Kidney epithelial cell (primary cell): Measurements from ENCODE around the gene BTBD9. TPM values are rescaled to one million over a fixed set of nuclear protein-coding genes. Genes with fewer than 3 reads are reported as not detected.
A peak's percentile ranks its signal among the peaks of the same experiment; 100 is the strongest.

Experiments
- DNase-seq: peaks from one replicate; pipeline ENCODE4 v3.0.0-alpha.2; 2010; ENCODE audit warnings: low read depth
- H3K27me3 ChIP-seq: 2 replicates; pipeline ENCODE4 v1.6.0; 2011; ENCODE audit warnings: low read length; ENCODE audit not compliant: control insufficient read depth, insufficient read depth
- H3K36me3 ChIP-seq: 2 replicates; pipeline ENCODE4 v1.5.1; 2011; ENCODE audit warnings: low read length; ENCODE audit not compliant: control insufficient read depth, insufficient read depth
- H3K4me3 ChIP-seq: 2 replicates; pipeline ENCODE4 v1.5.1; 2011; ENCODE audit warnings: low read depth, mild to moderate bottlenecking, control low read depth, low read length
- CTCF ChIP-seq: IDR thresholded peaks from 2 replicates; pipeline ENCODE4 v1.5.1; 2011; ENCODE audit warnings: mild to moderate bottlenecking, moderate library complexity, low read length, control low read depth, inconsistent platforms; ENCODE audit not compliant: insufficient read depth, poor library complexity, severe bottlenecking
- total RNA-seq: library from RNA; depleted of rRNA; stranded (reverse); fragments of >200 nt; gene quantifications from 2 replicates; pipeline ENCODE4 v1.2.3, GENCODE V29; 2015

Gene BTBD9
- total RNA-seq, 1 donor from 2014 or later, result 7.3 TPM

- no peak for TF ChIP-seq CTCF
- Histone ChIP-seq H3K27me3 (no peaks in the 10 kb centered on the region), H3K36me3 (no peaks in the 10 kb centered on the region), H3K4me3 (no peak overlapping the region)
- DNase-seq, result no peak
These were observed 68.0 kb downstream of the BTBD9 start for GRCh38 chr6:38571721-38572120.

GRCh38 chr6:38570750-38571149 lies 69.0 kb downstream of the BTBD9 start:
- no peaks in the 10 kb centered on the region for H3K27me3 ChIP-seq
- no peaks in the 10 kb centered on the region for H3K36me3 ChIP-seq
- peak; percentile 47 for TF ChIP-seq CTCF
- DNase-seq, result no peak
- no peak overlapping the region for H3K4me3 ChIP-seq

DNA sequence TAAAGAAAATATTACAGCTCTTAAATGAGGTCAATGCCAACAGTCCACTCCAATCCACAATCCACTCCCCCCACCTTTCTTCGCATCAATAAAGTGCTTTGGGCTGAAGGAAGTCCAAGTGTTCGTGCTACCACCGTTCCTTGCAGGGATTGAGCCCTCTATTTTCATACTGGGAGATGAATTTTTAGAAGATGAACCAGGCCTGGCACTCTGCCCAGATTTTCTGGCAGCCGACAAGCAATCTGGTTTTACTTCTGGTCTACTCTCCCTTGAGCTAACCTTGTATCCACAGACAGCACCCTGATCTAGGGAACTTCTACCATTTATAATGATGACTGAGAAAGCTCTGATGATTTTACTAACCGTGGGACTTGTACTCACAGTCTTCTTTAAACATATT lies 72.3 kb downstream of the BTBD9 start:
- no peaks in the 10 kb centered on the region for H3K36me3 ChIP-seq
- H3K4me3 ChIP-seq, result no peak overlapping the region
- no peak for DNase-seq
- H3K27me3 ChIP-seq, result no peaks in the 10 kb centered on the region
- no peak for TF ChIP-seq CTCF

GRCh38 chr6:38566295-38567030 lies 73.3 kb downstream of the BTBD9 start:
- no peaks in the 10 kb centered on the region for H3K36me3 ChIP-seq
- H3K27me3 ChIP-seq, result no peaks in the 10 kb centered on the region
- TF ChIP-seq CTCF, result no peak
- no peak overlapping the region for H3K4me3 ChIP-seq
- DNase-seq, result no peak

DNA sequence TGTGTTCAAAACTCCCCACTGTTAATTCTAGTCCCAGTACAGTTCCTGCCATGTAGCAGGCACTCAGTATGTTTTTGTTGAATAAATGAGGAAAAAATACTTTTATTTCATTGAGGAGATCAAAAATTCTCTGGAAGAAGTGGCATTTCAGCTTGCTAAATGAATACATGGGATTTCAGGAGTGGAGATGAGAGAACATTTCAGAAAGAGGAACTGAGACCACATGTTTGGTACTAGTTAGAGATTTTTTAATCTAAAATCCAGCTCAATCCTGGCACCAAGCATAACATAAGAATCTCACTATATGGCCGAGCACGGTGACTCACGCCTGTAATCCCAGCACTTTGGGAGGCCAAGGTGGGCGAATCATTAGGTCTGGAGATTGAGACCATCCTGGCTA lies 75.4 kb downstream of the BTBD9 start:
- Histone ChIP-seq H3K27me3 (no peaks in the 10 kb centered on the region), H3K36me3 (no peaks in the 10 kb centered on the region), H3K4me3 (no peak overlapping the region)
- no peak for TF ChIP-seq CTCF
- DNase-seq, result no peak

DNA sequence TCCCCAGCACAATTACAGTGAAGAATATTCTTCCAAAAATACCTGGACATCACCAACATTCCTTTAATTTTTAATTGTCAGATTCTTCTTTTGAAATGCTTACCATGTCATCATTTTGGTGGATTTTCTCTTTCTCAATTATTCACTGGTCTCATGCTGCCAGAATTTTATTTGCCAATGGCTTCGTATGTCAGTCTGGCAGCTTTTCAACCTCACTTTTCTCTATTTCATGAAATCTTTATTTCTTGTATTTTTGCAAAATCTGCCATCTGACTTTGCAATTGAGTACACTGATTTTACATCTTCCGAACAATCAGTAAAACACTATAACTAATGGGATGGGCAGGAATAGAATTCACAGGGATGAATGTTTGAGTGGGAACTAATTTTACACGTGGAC lies 84.1 kb downstream of the BTBD9 start:
- DNase-seq, result no peak
- Histone ChIP-seq H3K4me3 (no peak overlapping the region), H3K27me3 (no peaks in the 10 kb centered on the region), H3K36me3 (no peaks in the 10 kb centered on the region)
- no peak for TF ChIP-seq CTCF
